Measurements from ENCODE around the gene ITGB1.
"Not testable (repeated sequence)": the region's sequence is repeated elsewhere in the genome, so short reads cannot be mapped to it uniquely, and the experiment has no call there.

ITGB1 gene

GRCh38 chr10:32958085-32959005 is at the start of gene ITGB1:
ITGB1 (minus strand) TSS chr10:32958230; CDS start chr10:32935558, 22,672 bp downstream.
- peak; percentile 81 for DNase-seq (ENCODE audit: low spot score)

GRCh38 chr10:33006342-33006887 is 48.4 kb upstream of the ITGB1 start:
- DNase-seq (ENCODE audit: low spot score), result no peak

GRCh38 chr10:33005322-33006301 is 47.6 kb upstream of the ITGB1 start:
- DNase-seq (ENCODE audit: low spot score), result no peak

GRCh38 chr10:33001908-33002492 is 44.0 kb upstream of the ITGB1 start:
- DNase-seq (ENCODE audit: low spot score), result no peak

GRCh38 chr10:32998060-32998581 is 40.1 kb upstream of the ITGB1 start:
- DNase-seq (ENCODE audit: low spot score), result not testable (repeated sequence)

- no peak for DNase-seq (ENCODE audit: low spot score)
Observed at GRCh38 chr10:32995751-32996150, 37.7 kb upstream of the ITGB1 start.

GRCh38 chr10:32995066-32995622 is 37.1 kb upstream of the ITGB1 start:
- no peak for DNase-seq (ENCODE audit: low spot score)

GRCh38 chr10:32994632-32995031 is 36.6 kb upstream of the ITGB1 start:
- not testable (repeated sequence) for DNase-seq (ENCODE audit: low spot score)

GRCh38 chr10:32992310-32992709 is 34.3 kb upstream of the ITGB1 start:
- DNase-seq (ENCODE audit: low spot score), result not testable (repeated sequence)

GRCh38 chr10:32990811-32991210 is 32.8 kb upstream of the ITGB1 start:
- no peak for DNase-seq (ENCODE audit: low spot score)

GRCh38 chr10:32988604-32989003 is 30.6 kb upstream of the ITGB1 start:
- no peak for DNase-seq (ENCODE audit: low spot score)

GRCh38 chr10:32987172-32987571 is 29.1 kb upstream of the ITGB1 start:
- DNase-seq (ENCODE audit: low spot score), result no peak

- DNase-seq (ENCODE audit: low spot score), result no peak
Observed at GRCh38 chr10:32985775-32986350, 27.8 kb upstream of the ITGB1 start.

- no peak for DNase-seq (ENCODE audit: low spot score)
Observed at GRCh38 chr10:32985341-32985764, 27.3 kb upstream of the ITGB1 start.

- no peak for DNase-seq (ENCODE audit: low spot score)
Observed at GRCh38 chr10:32984003-32984600, 26.1 kb upstream of the ITGB1 start.

- DNase-seq (ENCODE audit: low spot score), result no peak
Observed at GRCh38 chr10:32982911-32983909, 25.2 kb upstream of the ITGB1 start.

- DNase-seq (ENCODE audit: low spot score), result no peak
Observed at GRCh38 chr10:32982293-32982709, 24.3 kb upstream of the ITGB1 start.

GRCh38 chr10:32981760-32982159 is 23.7 kb upstream of the ITGB1 start:
- no peak for DNase-seq (ENCODE audit: low spot score)
